ENCODE results near the gene GK. TPM values are rescaled to one million over a fixed set of nuclear protein-coding genes. Genes with fewer than 3 reads are reported as not detected.

The GK gene
- total RNA-seq, 1 experiment from 2014 or later = 9.8 TPM

DNA sequence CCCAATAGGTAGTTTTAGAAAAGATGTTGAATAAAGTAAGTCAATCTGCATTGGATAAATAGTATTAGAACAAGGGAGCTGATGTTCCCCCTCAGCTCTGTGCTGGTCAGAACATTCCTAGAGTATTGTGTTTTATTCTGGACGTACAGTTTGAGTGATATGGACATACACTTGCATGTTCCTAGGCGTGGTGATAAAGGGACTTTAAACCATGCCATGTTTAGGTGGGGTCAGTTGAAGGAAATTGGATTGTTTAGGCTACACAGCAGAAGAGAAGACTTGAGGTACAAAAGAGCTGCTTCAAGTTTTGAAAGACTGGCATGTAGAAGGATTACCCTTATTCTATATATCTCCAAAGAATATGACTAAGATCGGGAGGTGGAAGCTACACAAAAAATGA, 21.6 kb downstream of the GK start:
- Mint-ChIP-seq H3K4me1 (peaks cover 0 to 2% of the 10 kb centered on the region in 2 experiments; a peak in 1 of 4 replicates), H3K27me3 (ENCODE audit: low read depth) (no peaks in the 10 kb centered on the region), H3K27ac (no peak overlapping the region), H3K36me3 (ENCODE audit: insufficient read depth in 1 of 3, low read depth in 3 of 3) (peaks cover 13 to 18% (median 17%) of the 10 kb centered on the region in 3 experiments; a peak in 6 of 7 replicates), H3K9me3 (peaks cover 10 to 50% of the 10 kb centered on the region in 2 experiments; a peak in 4 of 5 replicates), H3K4me3 (no peak overlapping the region)
- H3K14ac ChIP-seq (ENCODE audit: insufficient read depth, low read length) = no peak overlapping the region
- H2BK5ac ChIP-seq (ENCODE audit: insufficient read length, low read length) = no peak overlapping the region
- H3K79me2 ChIP-seq (ENCODE audit: insufficient read depth, low read length) = no peaks in the 10 kb centered on the region
- H3K4me2 ChIP-seq (ENCODE audit: insufficient read depth, insufficient read length, low read length) = no peak overlapping the region
- WGBS (ENCODE audit: extremely low coverage, insufficient read length, low lambda C conversion rate) = no CpG with 5 or more reads among the region's 3 CpGs
- no peak overlapping the region for H4K8ac ChIP-seq (replicated peaks; ENCODE audit: insufficient read length, low read depth, low read length)
- H2BK15ac ChIP-seq (ENCODE audit: low read depth, low read length) = no peak overlapping the region
- H3K27ac ChIP-seq (ENCODE audit: insufficient read length, low read depth, low read length) = no peak overlapping the region
- no peak overlapping the region for H3K18ac ChIP-seq (ENCODE audit: insufficient read length, low read depth, low read length)
- H2AK5ac ChIP-seq (ENCODE audit: insufficient read length, low read length) = no peak overlapping the region
- H2BK20ac ChIP-seq (ENCODE audit: low read depth, low read length, poor library complexity, severe bottlenecking) = no peak overlapping the region
- H3K4me1 ChIP-seq (ENCODE audit: insufficient read depth, low read length) = no peaks in the 10 kb centered on the region
- H3K9me3 ChIP-seq (ENCODE audit: control insufficient read depth, low read depth, low read length) = peaks cover 5% of the 10 kb centered on the region
- H4K91ac ChIP-seq (ENCODE audit: insufficient read length, low read depth, low read length) = no peak overlapping the region
- no peaks in the 10 kb centered on the region for H3K23me2 ChIP-seq (ENCODE audit: insufficient read length, low read depth, low read length, poor library complexity, severe bottlenecking)
- no peak overlapping the region for H4K5ac ChIP-seq (ENCODE audit: insufficient read length, low read depth, low read length)
- no peaks in the 10 kb centered on the region for H3K79me1 ChIP-seq (ENCODE audit: insufficient read depth, low read depth, low read length, poor library complexity, severe bottlenecking)
- H3K27me3 ChIP-seq (ENCODE audit: insufficient read depth, low read length) = no peaks in the 10 kb centered on the region
- no peak overlapping the region for H2BK12ac ChIP-seq (ENCODE audit: insufficient read length, low read depth, low read length)
- no peak overlapping the region for H3K4ac ChIP-seq (ENCODE audit: low read depth, low read length)
- no peak overlapping the region for H2AFZ ChIP-seq (ENCODE audit: low read length)
- H4K20me1 ChIP-seq (ENCODE audit: control insufficient read depth, insufficient read depth, insufficient read length) = no peaks in the 10 kb centered on the region
- no peak overlapping the region for H3K23ac ChIP-seq (ENCODE audit: insufficient read length, low read depth, low read length)
- TF ChIP-seq, protein P1, sequence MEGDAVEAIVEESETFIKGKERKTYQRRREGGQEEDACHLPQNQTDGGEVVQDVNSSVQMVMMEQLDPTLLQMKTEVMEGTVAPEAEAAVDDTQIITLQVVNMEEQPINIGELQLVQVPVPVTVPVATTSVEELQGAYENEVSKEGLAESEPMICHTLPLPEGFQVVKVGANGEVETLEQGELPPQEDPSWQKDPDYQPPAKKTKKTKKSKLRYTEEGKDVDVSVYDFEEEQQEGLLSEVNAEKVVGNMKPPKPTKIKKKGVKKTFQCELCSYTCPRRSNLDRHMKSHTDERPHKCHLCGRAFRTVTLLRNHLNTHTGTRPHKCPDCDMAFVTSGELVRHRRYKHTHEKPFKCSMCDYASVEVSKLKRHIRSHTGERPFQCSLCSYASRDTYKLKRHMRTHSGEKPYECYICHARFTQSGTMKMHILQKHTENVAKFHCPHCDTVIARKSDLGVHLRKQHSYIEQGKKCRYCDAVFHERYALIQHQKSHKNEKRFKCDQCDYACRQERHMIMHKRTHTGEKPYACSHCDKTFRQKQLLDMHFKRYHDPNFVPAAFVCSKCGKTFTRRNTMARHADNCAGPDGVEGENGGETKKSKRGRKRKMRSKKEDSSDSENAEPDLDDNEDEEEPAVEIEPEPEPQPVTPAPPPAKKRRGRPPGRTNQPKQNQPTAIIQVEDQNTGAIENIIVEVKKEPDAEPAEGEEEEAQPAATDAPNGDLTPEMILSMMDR (conservative IDR thresholded peaks at IDR 0.05) = no peak
- DNase-seq = no peak
- H3T11ph ChIP-seq (ENCODE audit: low read length) = no peak overlapping the region
- H3K56ac ChIP-seq (ENCODE audit: insufficient read length, low read depth, low read length) = no peak overlapping the region
- H3K9ac ChIP-seq (ENCODE audit: extremely low read depth, insufficient read length, low read length) = no peak overlapping the region
- H2BK120ac ChIP-seq (ENCODE audit: low read depth, low read length, poor library complexity, severe bottlenecking) = no peak overlapping the region
